Neuron (in vitro differentiated cells): ENCODE measurements around the gene RIPOR2.

Source experiments
- H2AFZ ChIP-seq: one replicate; pipeline ENCODE4 v1.6.1; 2013; ENCODE audit warnings: low read depth, mild to moderate bottlenecking, inconsistent platforms, low read length, moderate library complexity
- H3K27me3 ChIP-seq: one replicate; pipeline ENCODE4 v1.6.1; 2013; ENCODE audit warnings: low read length; ENCODE audit not compliant: insufficient read depth
- H3K36me3 ChIP-seq: one replicate; pipeline ENCODE4 v1.6.1; 2013; ENCODE audit warnings: low read length; ENCODE audit not compliant: insufficient read depth
- H3K4me1 ChIP-seq: one replicate; pipeline ENCODE4 v1.6.1; 2013; ENCODE audit warnings: low read length; ENCODE audit not compliant: insufficient read depth
- H3K4me3 ChIP-seq: 2 replicates; pipeline ENCODE4 v1.5.1; 2013; ENCODE audit warnings: mild to moderate bottlenecking, low read length, moderate library complexity
- H3K9me3 ChIP-seq: one replicate; pipeline ENCODE4 v1.6.1; 2013; ENCODE audit warnings: low read length

Gene RIPOR2

DNA sequence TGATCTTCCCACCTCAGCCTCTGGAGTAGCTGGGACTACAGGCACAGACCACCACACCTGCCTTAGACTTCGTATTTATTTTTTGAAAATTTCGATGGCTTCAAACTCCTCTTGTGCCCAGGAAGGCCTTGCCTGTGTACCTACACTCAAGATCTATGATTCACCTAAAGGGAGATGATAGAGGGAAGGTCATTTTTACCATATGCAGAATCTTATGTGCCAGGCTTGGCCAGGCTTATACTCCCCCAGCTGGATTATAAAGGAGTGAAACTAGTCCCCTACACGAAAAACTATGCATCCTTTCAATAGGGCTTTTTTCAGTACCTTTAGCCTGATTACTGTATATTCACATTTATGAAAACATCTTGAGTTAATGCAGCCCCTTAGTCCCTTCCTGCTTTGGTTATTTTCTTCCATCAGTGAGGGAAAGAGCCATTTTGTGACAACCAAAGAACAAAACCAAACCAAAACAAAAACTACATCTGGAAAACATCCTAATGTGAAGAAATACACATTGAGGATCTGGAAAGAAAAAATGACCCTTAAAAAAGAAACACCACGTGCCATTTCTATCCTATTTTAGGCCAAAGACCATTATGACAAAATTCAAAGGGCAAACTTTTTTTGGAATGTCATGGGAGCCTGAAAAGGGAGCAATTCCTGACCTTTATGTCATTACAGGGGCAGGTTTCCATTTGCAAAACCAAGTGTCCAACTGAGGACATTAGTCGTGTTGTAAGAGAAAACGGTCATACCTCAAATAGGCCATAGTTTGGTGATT is 34.7 kb downstream of the RIPOR2 start:
- peaks cover 7% of the 10 kb centered on the region for H3K9me3 ChIP-seq
- no peak overlapping the region for H3K4me3 ChIP-seq
- H2AFZ ChIP-seq, result no peak overlapping the region
- H3K27me3 ChIP-seq, result no peaks in the 10 kb centered on the region
- H3K4me1 ChIP-seq, result peaks cover 10% of the 10 kb centered on the region
- H3K36me3 ChIP-seq, result no peaks in the 10 kb centered on the region

DNA sequence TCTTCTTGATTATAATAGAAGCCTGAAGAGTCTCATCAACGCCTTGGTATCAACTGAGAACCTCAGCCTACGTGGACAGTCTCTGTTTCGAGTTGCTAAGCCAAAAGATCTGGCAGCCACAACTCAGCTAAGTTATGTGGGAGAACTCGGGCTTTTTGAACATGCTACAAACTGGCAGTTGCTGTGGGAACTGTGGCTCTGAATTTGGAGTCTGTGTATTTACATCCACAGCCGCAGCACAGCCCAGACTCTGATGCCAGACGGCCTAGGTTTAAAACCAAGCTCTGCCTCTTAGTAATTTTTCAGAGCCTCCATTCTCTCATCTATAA is 35.8 kb downstream of the RIPOR2 start:
- H3K4me3 ChIP-seq, result no peak overlapping the region
- no peaks in the 10 kb centered on the region for H3K27me3 ChIP-seq
- H3K9me3 ChIP-seq, result peaks cover 2% of the 10 kb centered on the region
- peaks cover 10% of the 10 kb centered on the region for H3K4me1 ChIP-seq
- H3K36me3 ChIP-seq, result no peaks in the 10 kb centered on the region
- H2AFZ ChIP-seq, result no peak overlapping the region

DNA sequence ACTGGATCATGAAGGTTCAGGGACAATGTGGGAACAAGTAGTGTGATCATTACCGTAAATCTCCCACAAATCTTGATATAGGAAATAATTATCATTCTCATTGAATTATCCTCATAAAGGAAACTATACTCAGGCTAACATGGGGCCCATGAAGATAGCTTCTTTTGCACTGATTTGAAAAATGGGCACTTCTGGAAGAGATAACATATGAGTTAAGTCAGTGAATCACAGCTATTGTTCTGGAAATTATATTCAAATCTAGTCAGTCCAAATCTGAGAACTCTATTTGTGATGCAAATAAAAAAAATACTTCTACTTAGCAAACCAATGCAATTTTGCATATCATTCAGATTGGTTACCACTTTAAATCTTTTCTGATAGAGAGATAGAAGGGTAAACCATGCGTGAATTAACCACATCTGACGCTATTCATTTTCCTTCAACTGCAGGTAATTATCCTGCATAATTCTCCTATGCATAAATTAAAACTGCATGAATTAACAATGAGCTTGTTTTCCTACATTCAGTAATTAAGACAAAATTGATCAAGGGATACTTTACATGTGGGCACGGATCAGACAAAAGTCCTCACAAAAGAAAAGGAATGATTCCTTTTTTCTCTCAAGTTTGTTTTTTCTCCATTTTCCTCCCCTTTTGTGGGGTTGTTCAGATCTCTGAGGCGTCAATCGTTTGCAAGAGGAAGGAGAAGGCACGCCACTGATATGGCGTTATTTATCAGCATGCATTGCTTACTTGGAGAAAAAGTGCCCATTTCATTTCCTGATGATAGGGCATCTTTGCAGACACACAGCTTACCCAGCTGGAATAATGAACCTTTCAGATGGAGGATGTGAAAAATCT is 36.4 kb downstream of the RIPOR2 start:
- no peaks in the 10 kb centered on the region for H3K27me3 ChIP-seq
- H3K9me3 ChIP-seq, result peaks cover 2% of the 10 kb centered on the region
- H2AFZ ChIP-seq, result no peak overlapping the region
- H3K4me3 ChIP-seq, result no peak overlapping the region
- no peaks in the 10 kb centered on the region for H3K36me3 ChIP-seq
- peaks cover 10% of the 10 kb centered on the region for H3K4me1 ChIP-seq

DNA sequence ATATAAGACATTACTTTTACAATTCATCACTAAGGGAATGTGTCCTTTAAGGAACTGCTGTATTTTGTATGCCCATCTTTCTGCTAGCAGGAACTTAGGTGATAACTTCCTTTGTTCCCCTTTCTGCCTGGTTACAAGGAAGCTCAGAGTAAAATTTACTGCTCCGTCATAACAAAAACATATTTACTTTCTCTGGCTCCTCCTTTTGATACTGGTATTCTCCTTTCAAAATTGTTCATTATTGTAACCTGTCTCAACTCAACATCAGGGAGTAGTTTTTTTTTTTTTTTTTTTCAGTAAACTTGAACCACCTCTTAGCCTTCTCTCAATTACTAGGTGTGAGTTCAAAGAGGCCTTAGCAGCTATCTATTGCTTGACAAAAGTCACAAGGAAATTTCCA is 37.1 kb downstream of the RIPOR2 start:
- no peaks in the 10 kb centered on the region for H3K27me3 ChIP-seq
- no peaks in the 10 kb centered on the region for H3K36me3 ChIP-seq
- H2AFZ ChIP-seq, result no peak overlapping the region
- H3K4me3 ChIP-seq, result no peak overlapping the region
- H3K9me3 ChIP-seq, result peaks cover under 1% of the 10 kb centered on the region
- H3K4me1 ChIP-seq, result peaks cover 10% of the 10 kb centered on the region

DNA sequence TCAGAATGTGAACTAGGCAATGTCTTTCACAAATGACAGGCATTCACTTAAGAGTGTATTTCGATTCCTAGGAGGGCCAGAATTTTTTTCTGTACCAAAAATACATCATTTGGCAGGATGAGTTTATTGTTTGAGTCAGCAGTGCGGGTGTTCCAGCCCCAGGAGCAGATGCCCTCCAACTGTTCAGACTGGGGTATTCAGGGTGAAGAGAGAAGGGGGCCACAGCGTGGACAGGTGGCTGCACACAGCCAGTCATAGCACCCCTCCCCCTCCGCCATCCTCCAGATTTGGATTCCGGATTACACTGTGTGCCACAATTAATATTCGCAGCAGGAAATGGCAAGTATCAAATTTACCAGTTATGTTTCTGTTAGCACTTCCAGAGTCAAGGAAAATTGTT is 38.6 kb downstream of the RIPOR2 start:
- H3K36me3 ChIP-seq, result no peaks in the 10 kb centered on the region
- H3K4me3 ChIP-seq, result no peak overlapping the region
- H3K4me1 ChIP-seq, result peaks cover 10% of the 10 kb centered on the region
- no peaks in the 10 kb centered on the region for H3K9me3 ChIP-seq
- no peaks in the 10 kb centered on the region for H3K27me3 ChIP-seq
- H2AFZ ChIP-seq, result no peak overlapping the region

DNA sequence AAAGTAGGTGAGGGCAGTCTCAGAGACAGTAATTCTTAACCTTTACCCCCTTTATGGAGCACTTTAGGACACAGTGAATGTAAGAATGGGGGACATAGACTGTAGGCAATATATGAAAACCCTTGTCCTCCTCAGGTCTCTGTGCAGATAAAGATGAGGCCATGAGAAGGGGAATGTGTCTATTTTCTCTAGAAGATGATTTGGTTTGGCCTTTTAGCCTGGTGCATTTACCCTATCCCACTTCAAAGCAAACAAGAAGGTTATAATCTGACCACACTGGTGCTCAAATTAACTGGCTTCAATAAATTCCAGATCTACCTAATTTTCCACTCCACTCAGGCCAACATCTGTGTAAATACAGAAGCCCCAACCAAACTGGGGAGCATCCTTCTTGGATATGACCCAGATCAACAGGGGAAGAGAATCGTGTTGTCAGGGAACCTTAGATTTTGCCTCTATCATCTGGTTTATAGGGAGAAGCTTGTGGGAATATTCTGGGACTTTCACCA is 42.4 kb downstream of the RIPOR2 start:
- no peak overlapping the region for H2AFZ ChIP-seq
- H3K4me1 ChIP-seq, result peaks cover 11% of the 10 kb centered on the region
- no peaks in the 10 kb centered on the region for H3K27me3 ChIP-seq
- H3K9me3 ChIP-seq, result no peaks in the 10 kb centered on the region
- H3K36me3 ChIP-seq, result no peaks in the 10 kb centered on the region
- H3K4me3 ChIP-seq, result no peak overlapping the region

DNA sequence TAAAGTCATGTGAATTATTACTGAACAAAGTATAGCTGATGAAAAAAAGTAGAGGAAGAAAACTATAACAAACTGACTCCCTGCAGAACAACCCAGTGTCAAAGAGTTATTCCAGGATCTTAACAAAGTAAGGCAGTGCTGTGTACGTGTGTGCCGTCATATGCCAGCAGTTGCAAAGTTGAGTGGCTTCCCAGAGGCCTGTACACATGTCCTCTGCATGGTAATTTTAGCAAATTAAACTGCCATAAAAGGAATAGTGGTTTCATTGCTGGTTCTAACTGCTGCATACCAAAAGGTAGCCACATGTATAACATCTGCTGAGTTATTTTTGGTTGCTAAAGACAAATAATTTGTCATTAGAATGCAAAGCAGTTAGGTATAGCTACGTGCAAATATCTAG is 44.8 kb downstream of the RIPOR2 start:
- H3K4me1 ChIP-seq, result peaks cover 23% of the 10 kb centered on the region
- no peak overlapping the region for H3K4me3 ChIP-seq
- H3K9me3 ChIP-seq, result no peaks in the 10 kb centered on the region
- H3K27me3 ChIP-seq, result no peaks in the 10 kb centered on the region
- no peak overlapping the region for H2AFZ ChIP-seq
- no peaks in the 10 kb centered on the region for H3K36me3 ChIP-seq

DNA sequence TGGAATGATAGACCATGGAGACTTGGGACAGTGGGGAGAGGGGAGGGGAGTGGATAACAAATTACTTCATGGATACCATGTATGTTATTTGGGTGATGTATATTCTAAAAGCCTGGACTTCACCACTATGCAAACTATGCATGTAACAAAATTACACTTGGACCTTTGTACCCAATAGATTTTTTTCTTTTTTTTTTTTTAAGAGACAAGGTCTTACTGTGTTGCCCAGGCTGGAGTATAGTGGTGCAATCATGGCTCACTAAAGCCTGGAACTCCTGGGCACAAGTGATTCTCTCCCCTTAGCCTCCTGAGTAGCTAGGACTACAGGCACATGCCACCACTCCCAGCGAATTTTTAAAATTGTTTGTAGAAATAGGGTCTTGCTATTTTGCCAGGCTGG is 45.3 kb downstream of the RIPOR2 start:
- no peaks in the 10 kb centered on the region for H3K27me3 ChIP-seq
- no peak overlapping the region for H3K4me3 ChIP-seq
- peaks cover 23% of the 10 kb centered on the region for H3K4me1 ChIP-seq
- no peak overlapping the region for H2AFZ ChIP-seq
- no peaks in the 10 kb centered on the region for H3K9me3 ChIP-seq
- H3K36me3 ChIP-seq, result no peaks in the 10 kb centered on the region

DNA sequence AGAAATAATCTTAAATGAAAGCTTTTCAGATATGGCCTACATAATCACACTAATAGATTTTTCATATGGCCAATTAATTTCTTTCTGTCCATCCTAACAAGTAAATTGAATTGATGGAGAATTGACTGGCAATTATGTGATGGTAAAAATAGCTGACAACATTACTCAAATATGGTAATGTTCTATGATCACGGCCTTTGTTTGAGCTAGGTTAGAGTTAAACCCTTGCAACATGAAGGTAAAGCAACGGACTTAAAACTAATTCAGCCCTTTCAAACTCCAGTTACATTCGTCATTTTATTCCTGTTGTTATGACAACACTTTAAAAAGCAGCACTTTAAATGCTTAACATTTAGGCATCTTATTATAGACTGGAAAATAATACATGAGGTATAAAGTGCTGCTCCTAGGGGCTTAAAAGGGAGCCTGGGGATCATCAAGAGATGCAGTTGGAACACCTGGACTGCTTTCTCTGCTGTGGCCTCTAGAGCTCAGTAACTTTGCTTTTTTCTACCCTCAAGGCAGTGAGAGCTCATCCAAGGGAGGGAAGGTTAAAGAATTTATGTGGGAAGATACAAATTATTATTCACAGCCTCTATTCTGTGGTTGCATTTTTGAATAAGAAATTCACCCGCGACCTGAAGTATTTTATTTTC is 46.9 kb downstream of the RIPOR2 start:
- no peaks in the 10 kb centered on the region for H3K9me3 ChIP-seq
- H3K4me3 ChIP-seq, result no peak overlapping the region
- no peaks in the 10 kb centered on the region for H3K27me3 ChIP-seq
- no peak overlapping the region for H2AFZ ChIP-seq
- H3K4me1 ChIP-seq, result peaks cover 23% of the 10 kb centered on the region
- no peaks in the 10 kb centered on the region for H3K36me3 ChIP-seq

DNA sequence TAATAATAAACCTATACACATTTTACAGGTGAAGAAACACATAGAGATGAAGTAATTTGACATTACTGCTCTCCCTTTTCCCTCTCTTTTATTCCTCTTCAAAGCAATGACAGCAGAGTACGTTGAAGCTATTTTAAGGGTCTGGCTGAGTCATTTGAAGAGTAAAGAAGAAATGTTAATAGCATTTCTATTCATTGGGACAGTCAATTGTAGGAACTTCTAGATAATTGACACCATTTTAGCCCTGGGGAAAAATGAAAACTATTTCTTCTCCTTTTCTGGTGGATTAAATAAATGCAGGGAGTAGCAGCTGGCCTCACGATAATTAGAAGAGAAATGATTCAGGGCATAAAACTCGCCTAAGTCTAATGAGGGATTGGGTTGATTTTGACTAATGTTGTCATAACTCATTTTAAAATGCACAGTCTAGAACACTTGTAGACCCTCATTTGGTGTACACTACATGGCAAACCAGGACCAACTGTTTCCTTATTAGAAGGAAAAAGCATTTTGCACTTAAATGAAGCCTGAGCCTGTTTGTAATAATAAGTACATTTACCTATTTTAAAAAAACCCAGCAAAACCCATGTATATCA is 48.1 kb downstream of the RIPOR2 start:
- Histone ChIP-seq H3K9me3 (no peaks in the 10 kb centered on the region), H3K36me3 (no peaks in the 10 kb centered on the region), H3K27me3 (no peaks in the 10 kb centered on the region), H3K4me1 (peaks cover 26% of the 10 kb centered on the region), H2AFZ (no peak overlapping the region), H3K4me3 (no peak overlapping the region)

DNA sequence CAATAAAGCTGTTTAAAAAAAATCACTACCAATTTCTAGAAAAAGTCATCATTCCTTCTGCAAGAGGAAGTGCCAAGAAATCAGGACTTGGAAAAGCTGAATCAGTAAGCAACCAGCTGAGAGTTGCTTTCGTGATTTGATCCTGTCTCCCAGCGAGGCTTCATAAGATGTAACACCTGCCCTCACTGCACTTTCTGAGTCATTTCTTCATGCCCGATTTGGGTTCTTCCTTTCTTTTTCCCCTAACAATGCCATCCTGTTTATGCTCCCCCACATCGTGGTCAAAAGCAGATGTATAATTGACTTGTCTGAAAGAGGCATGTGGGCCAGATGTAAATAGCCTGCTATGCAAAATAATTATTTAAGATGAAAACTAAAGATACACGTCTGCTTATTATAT is 52.1 kb downstream of the RIPOR2 start:
- Histone ChIP-seq H2AFZ (no peak overlapping the region), H3K27me3 (no peaks in the 10 kb centered on the region), H3K9me3 (no peaks in the 10 kb centered on the region), H3K36me3 (no peaks in the 10 kb centered on the region), H3K4me3 (no peak overlapping the region), H3K4me1 (peaks cover 18% of the 10 kb centered on the region)

DNA sequence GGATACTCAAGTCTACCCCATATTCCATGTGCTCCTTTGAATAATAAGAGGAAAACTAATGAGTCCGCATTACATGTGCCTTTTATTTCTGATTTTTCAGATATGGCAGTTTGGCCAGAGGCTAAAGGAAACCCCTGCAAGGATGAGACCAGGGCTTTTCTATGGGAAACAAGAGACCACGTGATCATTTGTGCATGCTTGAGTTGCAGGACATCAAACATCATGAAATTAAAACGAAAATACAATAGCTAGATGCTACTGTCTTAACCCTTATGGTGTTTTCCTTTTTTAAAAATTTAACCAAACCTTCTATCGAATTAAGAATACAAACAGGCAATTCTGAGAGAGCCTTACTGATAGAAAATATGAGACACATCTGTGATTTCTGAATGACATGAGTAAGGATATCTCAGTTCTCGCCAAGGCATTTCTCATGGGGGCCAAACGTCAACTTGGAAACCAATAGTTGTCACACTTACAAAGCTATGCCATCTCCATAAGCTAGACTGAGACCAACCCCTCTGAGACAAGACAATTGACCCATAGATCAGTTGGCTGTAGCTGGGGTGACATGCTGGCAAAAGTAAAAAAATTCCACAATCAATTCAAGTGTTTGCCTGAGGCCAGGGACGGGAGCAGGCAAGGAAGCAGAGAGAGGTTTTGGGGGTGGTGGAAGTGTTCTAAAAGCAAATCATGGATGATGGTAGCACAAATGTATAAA is 52.8 kb downstream of the RIPOR2 start:
- Histone ChIP-seq H3K36me3 (no peaks in the 10 kb centered on the region), H3K4me1 (peaks cover 12% of the 10 kb centered on the region), H3K27me3 (no peaks in the 10 kb centered on the region), H3K4me3 (no peak overlapping the region), H3K9me3 (no peaks in the 10 kb centered on the region), H2AFZ (no peak overlapping the region)
